B cell (primary cell): ENCODE data around the gene PRPSAP1. TPM values are rescaled to one million over a fixed set of nuclear protein-coding genes. Genes with fewer than 3 reads are reported as not detected.
"Not testable (repeated sequence)": the region's sequence is repeated elsewhere in the genome, so short reads cannot be mapped to it uniquely, and the experiment has no call there.

Experiments used
- ATAC-seq: fragments of 200-7000 bp; cut with Tn5 transposase; one replicate; pipeline ENCODE4 v1.10.0; 2021; ENCODE audit warnings: low read depth, mild to moderate bottlenecking, moderate number of reproducible peaks, moderate library complexity
- CTCF ChIA-PET: fragments of 350-600 bp; sonication (Branson Sonifier 250); formaldehyde crosslinking; loops from one replicate; lab custom pipeline; 2021; ENCODE audit warnings: antibody characterized with exemption, inconsistent platforms; lab: Charles Lee
- POLR2A ChIA-PET: fragments of 350-600 bp; sonication (Branson Sonifier 250); formaldehyde crosslinking; loops from one replicate; lab custom pipeline; 2021; ENCODE audit warnings: antibody characterized with exemption; lab: Charles Lee
- DNase-seq: peaks from one replicate; pipeline ENCODE4 v3.0.0; 2013
- H2AFZ ChIP-seq: 2 replicates; pipeline ENCODE4 v1.6.1; 2012; ENCODE audit warnings: mild to moderate bottlenecking, low read depth, low read length; ENCODE audit not compliant: insufficient read depth, poor library complexity, severe bottlenecking
- H3K27ac ChIP-seq, 2 donors: 1 replicate in 1 of 2; 2 replicates in 1 of 2; pipeline ENCODE4 v1.5.1; 2012 to 2013; ENCODE audit warnings: low read length in 2 of 2, mild to moderate bottlenecking in 2 of 2, moderate library complexity in 1 of 2
- H3K27me3 ChIP-seq, 4 experiments: fragments of 200-600 bp in 1 of 4; sonication (generic) in 1 of 4; replicated peaks in 1 of 4; 1 replicate in 2 of 4; 2 replicates in 2 of 4; pipeline versions ENCODE4 v1.6.1 to v1.7.0; 2013 to 2016; ENCODE audit warnings: low read length in 3 of 4, mild to moderate bottlenecking in 2 of 4, mixed read lengths in 1 of 4, moderate library complexity in 1 of 4; ENCODE audit not compliant: insufficient read depth in 4 of 4, control insufficient read depth in 3 of 4; ENCODE audit errors: control extremely low read depth in 1 of 4
- H3K36me3 ChIP-seq, 2 experiments: replicated peaks in 1 of 2; 1 replicate in 1 of 2; 2 replicates in 1 of 2; pipeline versions ENCODE4 v1.6.1 to v1.7.1; 2013; ENCODE audit warnings: low read length in 1 of 2; ENCODE audit not compliant: insufficient read depth in 2 of 2, control insufficient read depth in 1 of 2; ENCODE audit errors: control extremely low read depth in 1 of 2, extremely low read depth in 1 of 2
- H3K4me1 ChIP-seq, 2 donors: fragments of 200-600 bp in 1 of 2; sonication (generic) in 1 of 2; 1 replicate in 1 of 2; 2 replicates in 1 of 2; pipeline versions ENCODE4 v1.5.1 to v1.6.1; 2013 to 2017; ENCODE audit warnings: low read length in 2 of 2; ENCODE audit not compliant: control insufficient read depth in 2 of 2, insufficient read depth in 2 of 2
- H3K4me2 ChIP-seq: replicated peaks from 2 replicates; pipeline ENCODE3; 2012; ENCODE audit warnings: mild to moderate bottlenecking, low read depth, low read length; ENCODE audit not compliant: poor library complexity, severe bottlenecking
- H3K4me3 ChIP-seq, 5 experiments: fragments of 200-600 bp in 1 of 5; sonication (generic) in 1 of 5; 1 replicate in 3 of 5; 2 replicates in 2 of 5; pipeline versions ENCODE4 v1.5.1 to v1.7.0; 2011 to 2016; ENCODE audit warnings: low read length in 4 of 5, mild to moderate bottlenecking in 4 of 5, low read depth in 2 of 5, control low read depth in 1 of 5, moderate library complexity in 1 of 5; ENCODE audit not compliant: insufficient read depth in 1 of 5; ENCODE audit errors: control extremely low read depth in 1 of 5, extremely low read depth in 1 of 5
- H3K79me2 ChIP-seq: fragments of 200-600 bp; sonication (generic); one replicate; pipeline ENCODE4 v1.6.0; 2016; ENCODE audit warnings: low read length; ENCODE audit not compliant: control insufficient read depth, insufficient read depth
- H3K9ac ChIP-seq: fragments of 200-600 bp; sonication (generic); 2 replicates; pipeline ENCODE4 v1.6.1; 2017; ENCODE audit warnings: mild to moderate bottlenecking, low read length, moderate library complexity
- H3K9me3 ChIP-seq, 3 donors: one replicate each; pipeline versions ENCODE4 v1.6.1 to v1.7.1; 2013; ENCODE audit warnings: low read length in 2 of 3; ENCODE audit not compliant: control insufficient read depth in 2 of 3, insufficient read depth in 1 of 3; ENCODE audit errors: control extremely low read depth in 1 of 3
- H4K20me1 ChIP-seq: 2 replicates; pipeline ENCODE4 v1.6.0; 2012; ENCODE audit warnings: mild to moderate bottlenecking, low read length; ENCODE audit not compliant: insufficient read depth, control insufficient read depth, poor library complexity, severe bottlenecking
- H3K27ac Mint-ChIP-seq: one replicate; pipeline ENCODE4 v1.8.0; 2021; ENCODE audit warnings: mixed read lengths
- H3K27me3 Mint-ChIP-seq: one replicate; pipeline ENCODE4 v1.8.0; 2021; ENCODE audit warnings: mixed read lengths
- H3K4me1 Mint-ChIP-seq: one replicate; pipeline ENCODE4 v1.8.0; 2021; ENCODE audit warnings: mixed read lengths
- H3K4me3 Mint-ChIP-seq: one replicate; pipeline ENCODE4 v1.8.0; 2021; ENCODE audit warnings: mixed read lengths
- H3K9me3 Mint-ChIP-seq: one replicate; pipeline ENCODE4 v1.8.0; 2022; ENCODE audit warnings: mixed read lengths; ENCODE audit not compliant: insufficient read depth
- EZH2 ChIP-seq: IDR thresholded peaks from 2 replicates; pipeline ENCODE4 v1.6.1; 2012; ENCODE audit warnings: borderline replicate concordance, low read depth, mild to moderate bottlenecking, moderate library complexity, low read length; ENCODE audit not compliant: insufficient read depth, poor library complexity, severe bottlenecking
- WGBS: methylation state at CpG from one replicate; pipeline ENCODE4 v1.1.5; 2013; ENCODE audit warnings: missing lambda C conversion rate; ENCODE audit not compliant: insufficient coverage; 5-methylcytosine and 5-hydroxymethylcytosine counted together
- intact Hi-C: fragments of 100-400 bp; cut with micrococcal nuclease; formaldehyde crosslinking; loops from one replicate; pipeline ENCODE4 v1.10.0; 2022
- polyA plus RNA-seq: library from polyadenylated mRNA; depleted of rRNA; stranded (reverse); fragments of >200 nt; gene quantifications from 2 replicates; pipeline ENCODE4 v1.2.3, GENCODE V29; 2012
- total RNA-seq, 2 donors: library from RNA; stranded (reverse); fragments of 120-200 nt in 1 of 2; gene quantifications; 1 replicate in 1 of 2; 2 replicates in 1 of 2; pipeline versions ENCODE4 v1.2.3 to v1.2.4, GENCODE V29; 2013 to 2022
- TF ChIP-seq, protein P1 (sequence below): fragments of 200-600 bp; IDR thresholded peaks from one replicate; pipeline ENCODE4 v1.8.0; 2022; ENCODE audit warnings: antibody characterized with exemption, mild to moderate bottlenecking

PRPSAP1 gene
- total and polyA plus RNA-seq, 2 donors (not counting 1 experiment from before 2014, with no cell fraction given), result 45.5 to 61.4 TPM

DNA sequence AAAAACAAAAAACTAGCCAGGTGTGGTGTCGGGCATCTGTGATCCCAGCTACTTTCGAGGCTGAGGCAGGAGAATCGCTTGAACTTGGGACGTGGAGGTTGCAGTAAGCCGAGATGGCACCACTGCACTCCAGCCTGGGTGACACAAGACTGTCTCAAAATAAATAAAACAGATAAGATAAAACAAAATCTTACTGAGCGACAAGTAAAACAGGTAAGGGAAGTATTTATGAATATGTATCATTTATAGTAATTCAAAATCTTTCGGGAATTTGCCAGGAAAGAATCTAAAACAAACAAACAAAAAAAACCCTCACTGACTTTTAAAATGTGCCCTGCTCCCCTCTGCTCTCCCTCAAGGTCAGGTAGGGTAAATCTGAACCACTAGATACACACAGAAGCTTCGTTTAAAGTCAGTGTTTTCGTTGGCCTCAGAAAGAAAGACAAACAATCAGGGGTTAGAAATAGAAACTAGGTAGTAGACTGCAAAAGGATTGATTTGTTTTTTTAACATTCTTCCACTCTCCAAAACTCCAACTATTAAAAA, 2.1 kb downstream of the PRPSAP1 start:
- H3K4me3 ChIP-seq, result no peak overlapping the region
- ChIA-PET POLR2A (interaction anchor here (0.6 to 0.7 kb wide), 2 partner anchors 83 to 130 kb away, joined by 4 read pairs; no protein-coding TSS in a partner anchor), CTCF (interaction anchor here (0.8 to 3.9 kb wide), 3 partner anchors 33 to 72 kb away, joined by 3 to 32 read pairs (median 4); partner anchors contain the start of gene SPHK1)
- peaks cover 7 to 16% of the 10 kb centered on the region in 2 donors for H3K4me1 ChIP-seq
- peaks cover 25% of the 10 kb centered on the region for H3K79me2 ChIP-seq
- no peaks in the 10 kb centered on the region for H3K9me3 ChIP-seq
- Mint-ChIP-seq H3K9me3 (no peaks in the 10 kb centered on the region), H3K4me3 (peak overlapping the region; percentile 32), H3K27me3 (no peaks in the 10 kb centered on the region), H3K27ac (peak overlapping the region; percentile 16), H3K4me1 (peaks cover 21% of the 10 kb centered on the region)
- no peak overlapping the region for H3K9ac ChIP-seq
- H2AFZ ChIP-seq, result no peak overlapping the region
- no peak overlapping the region for H3K27ac ChIP-seq
- WGBS, result 100% methylated on average over 3 of the region's 9 CpGs
- TF ChIP-seq EZH2, result no peak
- TF ChIP-seq, protein P1, sequence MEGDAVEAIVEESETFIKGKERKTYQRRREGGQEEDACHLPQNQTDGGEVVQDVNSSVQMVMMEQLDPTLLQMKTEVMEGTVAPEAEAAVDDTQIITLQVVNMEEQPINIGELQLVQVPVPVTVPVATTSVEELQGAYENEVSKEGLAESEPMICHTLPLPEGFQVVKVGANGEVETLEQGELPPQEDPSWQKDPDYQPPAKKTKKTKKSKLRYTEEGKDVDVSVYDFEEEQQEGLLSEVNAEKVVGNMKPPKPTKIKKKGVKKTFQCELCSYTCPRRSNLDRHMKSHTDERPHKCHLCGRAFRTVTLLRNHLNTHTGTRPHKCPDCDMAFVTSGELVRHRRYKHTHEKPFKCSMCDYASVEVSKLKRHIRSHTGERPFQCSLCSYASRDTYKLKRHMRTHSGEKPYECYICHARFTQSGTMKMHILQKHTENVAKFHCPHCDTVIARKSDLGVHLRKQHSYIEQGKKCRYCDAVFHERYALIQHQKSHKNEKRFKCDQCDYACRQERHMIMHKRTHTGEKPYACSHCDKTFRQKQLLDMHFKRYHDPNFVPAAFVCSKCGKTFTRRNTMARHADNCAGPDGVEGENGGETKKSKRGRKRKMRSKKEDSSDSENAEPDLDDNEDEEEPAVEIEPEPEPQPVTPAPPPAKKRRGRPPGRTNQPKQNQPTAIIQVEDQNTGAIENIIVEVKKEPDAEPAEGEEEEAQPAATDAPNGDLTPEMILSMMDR, result no peak
- H3K4me2 ChIP-seq, result no peak overlapping the region
- H4K20me1 ChIP-seq, result no peaks in the 10 kb centered on the region
- intact Hi-C loops, result loop anchor here (2.0 to 5.0 kb wide), 2 partner anchors 279 to 791 kb away; partner anchors contain the start of genes SEC14L1 and SRP68
- no peaks in the 10 kb centered on the region for H3K27me3 ChIP-seq
- ATAC-seq (no peak), DNase-seq (no peak)
- H3K36me3 ChIP-seq, result peaks cover 2 to 8% of the 10 kb centered on the region in 2 experiments

DNA sequence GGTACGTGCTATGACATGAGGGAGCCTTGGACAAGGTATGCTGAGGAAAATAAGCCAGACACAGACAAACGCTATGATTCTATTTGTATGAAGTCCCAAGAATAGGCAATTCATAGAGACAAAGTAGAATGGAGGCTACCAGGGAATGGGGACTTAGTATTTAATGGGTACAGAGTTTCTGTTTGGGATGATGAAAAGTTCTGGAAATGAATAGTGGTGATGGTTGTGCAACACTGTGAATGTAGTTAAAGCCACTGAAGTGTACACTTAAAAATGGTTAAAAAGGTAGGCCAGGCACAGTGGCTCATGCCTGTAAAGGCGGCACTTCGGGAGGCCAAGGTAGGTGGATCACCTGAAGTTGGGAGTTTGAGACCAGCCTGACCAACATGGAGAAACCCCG, 3.3 kb downstream of the PRPSAP1 start:
- no peak for ATAC-seq
- no peak overlapping the region for H3K27ac Mint-ChIP-seq
- ChIA-PET CTCF (interaction anchor here (0.6 kb wide), 1 partner anchor 85 kb away, joined by 3 read pairs; no protein-coding TSS in a partner anchor), POLR2A (no interaction called here)
- Histone ChIP-seq H3K36me3 (peaks cover 4 to 17% of the 10 kb centered on the region in 2 experiments), H4K20me1 (no peaks in the 10 kb centered on the region), H2AFZ (no peak overlapping the region), H3K27me3 (no peaks in the 10 kb centered on the region), H3K27ac (no peak overlapping the region), H3K79me2 (peaks cover 30% of the 10 kb centered on the region), H3K9ac (no peak overlapping the region), H3K4me1 (peaks cover 7 to 16% of the 10 kb centered on the region in 2 donors), H3K4me2 (no peak overlapping the region), H3K4me3 (no peak overlapping the region), H3K9me3 (no peaks in the 10 kb centered on the region)
- peaks cover 21% of the 10 kb centered on the region for H3K4me1 Mint-ChIP-seq
- H3K9me3 Mint-ChIP-seq, result no peaks in the 10 kb centered on the region
- TF ChIP-seq, protein P1, result no peak
- TF ChIP-seq EZH2, result no peak
- no peaks in the 10 kb centered on the region for H3K27me3 Mint-ChIP-seq
- WGBS, result 100% methylated on average over 4 of the region's 5 CpGs
- intact Hi-C loops, result loop anchor here (5.0 kb wide), 1 partner anchor 792 kb away; the partner anchor contains the start of gene SEC14L1
- no peak for DNase-seq
- H3K4me3 Mint-ChIP-seq, result no peak overlapping the region

DNA sequence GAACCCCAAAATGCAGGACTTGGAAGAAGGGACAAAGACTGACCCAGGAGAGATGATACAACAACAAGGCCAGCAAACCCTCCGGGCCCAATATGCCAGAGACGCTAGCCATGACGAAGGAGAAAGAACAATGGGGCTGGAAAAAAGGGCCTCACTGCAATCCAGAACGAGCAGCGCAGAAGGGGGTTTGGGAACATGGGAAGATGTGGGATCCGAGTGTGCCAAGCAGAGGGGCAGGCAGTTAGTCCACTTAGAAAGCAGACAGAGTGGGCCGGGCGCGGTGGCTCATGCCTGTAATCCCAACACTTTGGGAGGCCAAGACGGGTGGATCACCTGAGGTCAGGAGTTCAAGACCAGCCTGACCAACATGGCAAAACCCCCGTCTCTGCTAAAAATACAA, 6.8 kb downstream of the PRPSAP1 start:
- H3K27me3 ChIP-seq, CTCF ChIA-PET, H2AFZ ChIP-seq, H3K4me1 Mint-ChIP-seq, H3K9me3 Mint-ChIP-seq, H3K27ac ChIP-seq, H3K9me3 ChIP-seq, H3K27me3 Mint-ChIP-seq, ATAC-seq, H3K4me3 Mint-ChIP-seq, intact Hi-C loops, H3K27ac Mint-ChIP-seq, H3K9ac ChIP-seq, DNase-seq, H3K4me3 ChIP-seq, POLR2A ChIA-PET, H3K4me1 ChIP-seq, H4K20me1 ChIP-seq, H3K4me2 ChIP-seq: not testable (repeated sequence)
- WGBS, result 98% methylated on average over 11 of the region's 11 CpGs
- peaks cover 8 to 17% of the 10 kb centered on the region in 2 experiments for H3K36me3 ChIP-seq
- peaks cover 23% of the 10 kb centered on the region for H3K79me2 ChIP-seq
